H1 (cell line): ENCODE results near the gene KRT9. TPM values are rescaled to one million over a fixed set of nuclear protein-coding genes. Genes with fewer than 3 reads are reported as not detected.
"Not testable (repeated sequence)": the region's sequence is repeated elsewhere in the genome, so short reads cannot be mapped to it uniquely, and the experiment has no call there.

Experiments used
- CTCF ChIA-PET: fragments of 300-600 bp; sonication (Branson Sonifier 250); formaldehyde crosslinking; loops from one replicate; lab custom pipeline; 2021; ENCODE audit not compliant: partially characterized antibody; lab: Charles Lee
- POLR2A ChIA-PET: fragments of 300-600 bp; sonication (Branson Sonifier 250); formaldehyde crosslinking; loops from one replicate; lab custom pipeline; 2021; ENCODE audit warnings: inconsistent platforms; ENCODE audit not compliant: partially characterized antibody; lab: Charles Lee
- DNase-seq, 2 experiments: peaks; one replicate each; pipeline versions ENCODE4 v3.0.0 to v3.0.0-alpha.2; 2010 to 2022; ENCODE audit warnings: low spot score in 2 of 2, low read depth in 1 of 2, mixed read lengths in 1 of 2
- FAIRE-seq: peaks from 2 replicates; lab custom pipeline; 2011; peaks lifted over from hg19 to GRCh38; lab: Jason Lieb, UNC
- H2AFZ ChIP-seq: 2 replicates; pipeline ENCODE4 v1.8.1; 2012; ENCODE audit warnings: low read length, inconsistent platforms
- H2AK5ac ChIP-seq: 2 replicates; pipeline ENCODE4 v1.6.1; 2013; ENCODE audit warnings: low read depth, low read length
- H2BK120ac ChIP-seq: replicated peaks from 2 replicates; pipeline ENCODE3; 2013; ENCODE audit warnings: low read depth, low read length, inconsistent platforms
- H2BK12ac ChIP-seq: 2 replicates; pipeline ENCODE4 v1.6.1; 2013; ENCODE audit warnings: low read depth, low read length
- H2BK15ac ChIP-seq: 2 replicates; pipeline ENCODE4 v1.6.1; 2013; ENCODE audit warnings: low read length
- H2BK20ac ChIP-seq: 2 replicates; pipeline ENCODE4 v1.6.1; 2013; ENCODE audit warnings: low read length
- H2BK5ac ChIP-seq: 2 replicates; pipeline ENCODE4 v1.6.1; 2013; ENCODE audit warnings: low read depth, low read length
- H3K14ac ChIP-seq: 2 replicates; pipeline ENCODE4 v1.6.1; 2013; ENCODE audit warnings: inconsistent platforms; ENCODE audit not compliant: insufficient read length
- H3K18ac ChIP-seq: 2 replicates; pipeline ENCODE4 v1.6.1; 2013; ENCODE audit warnings: low read length; ENCODE audit errors: extremely low read depth
- H3K23ac ChIP-seq: 2 replicates; pipeline ENCODE4 v1.6.1; 2013; ENCODE audit warnings: inconsistent platforms; ENCODE audit not compliant: insufficient read length
- H3K23me2 ChIP-seq: 2 replicates; pipeline ENCODE4 v1.6.1; 2013; ENCODE audit warnings: low read depth, low read length
- H3K27ac ChIP-seq: 2 replicates; pipeline ENCODE4 v1.6.1; 2011; ENCODE audit warnings: low read depth, low read length, inconsistent platforms
- H3K27me3 ChIP-seq, 4 experiments: replicated peaks in 1 of 4; 1 replicate in 1 of 4; 2 replicates in 3 of 4; pipeline versions ENCODE4 v1.6.1 to v1.8.1; 2011 to 2013; ENCODE audit warnings: low read length in 3 of 4, mild to moderate bottlenecking in 3 of 4, inconsistent platforms in 2 of 4, mixed read lengths in 2 of 4, moderate library complexity in 1 of 4; ENCODE audit not compliant: control insufficient read depth in 3 of 4, insufficient read depth in 3 of 4; ENCODE audit errors: extremely low read depth in 1 of 4
- H3K36me3 ChIP-seq, 4 experiments: 2 replicates each; pipeline versions ENCODE4 v1.6.1 to v1.8.1; 2011 to 2013; ENCODE audit warnings: mild to moderate bottlenecking in 4 of 4, low read length in 3 of 4, moderate library complexity in 2 of 4, control low read depth in 1 of 4, inconsistent platforms in 1 of 4; ENCODE audit not compliant: insufficient read depth in 4 of 4, control insufficient read depth in 2 of 4
- H3K4ac ChIP-seq: replicated peaks from 2 replicates; pipeline ENCODE3; 2013; ENCODE audit warnings: low read length, low read depth, mixed read lengths, inconsistent platforms; ENCODE audit not compliant: insufficient read length
- H3K4me1 ChIP-seq, 4 experiments: replicated peaks in 1 of 4; 1 replicate in 1 of 4; 2 replicates in 3 of 4; pipeline versions ENCODE4 v1.6.1 to v1.8.1; 2011 to 2013; ENCODE audit warnings: low read length in 3 of 4, inconsistent platforms in 2 of 4, mixed read lengths in 1 of 4; ENCODE audit not compliant: insufficient read depth in 4 of 4, control insufficient read depth in 3 of 4
- H3K4me2 ChIP-seq, 2 experiments: 2 replicates each; pipeline versions ENCODE4 v1.6.1 to v1.8.1; 2011 to 2013; ENCODE audit warnings: low read depth in 2 of 2, low read length in 2 of 2, control low read depth in 1 of 2, inconsistent platforms in 1 of 2, mild to moderate bottlenecking in 1 of 2; ENCODE audit not compliant: insufficient read depth in 1 of 2
- H3K4me3 ChIP-seq, 4 experiments: fragments of 200-600, 300-600 bp in 1 of 4; sonication (generic), shearing (Covaris generic), sonication (Bioruptor Twin) in 1 of 4; 2 replicates each; pipeline versions ENCODE4 v1.5.1 to v1.8.1; 2011 to 2016; ENCODE audit warnings: low read length in 4 of 4, low read depth in 3 of 4, control low read depth in 2 of 4, inconsistent platforms in 2 of 4, mild to moderate bottlenecking in 2 of 4, mixed read lengths in 1 of 4, moderate library complexity in 1 of 4; ENCODE audit not compliant: insufficient read depth in 2 of 4; ENCODE audit errors: extremely low read depth in 1 of 4
- H3K56ac ChIP-seq: replicated peaks from 2 replicates; pipeline ENCODE3; 2013; ENCODE audit warnings: low read depth, mild to moderate bottlenecking, mixed read lengths, low read length, inconsistent platforms; ENCODE audit not compliant: insufficient read length
- H3K79me1 ChIP-seq: 2 replicates; pipeline ENCODE4 v1.6.1; 2013; ENCODE audit warnings: low read depth, low read length, control low read depth
- H3K79me2 ChIP-seq, 2 experiments: 2 replicates each; pipeline versions ENCODE4 v1.6.1 to v1.8.1; 2012 to 2013; ENCODE audit warnings: low read length in 2 of 2, mild to moderate bottlenecking in 2 of 2, inconsistent platforms in 1 of 2; ENCODE audit not compliant: insufficient read depth in 2 of 2, control insufficient read depth in 1 of 2
- H3K9ac ChIP-seq, 4 experiments: replicated peaks in 1 of 4; 1 replicate in 1 of 4; 2 replicates in 3 of 4; pipeline versions ENCODE4 v1.6.1 to v1.8.1; 2011 to 2013; ENCODE audit warnings: low read depth in 3 of 4, low read length in 3 of 4, control low read depth in 2 of 4, mild to moderate bottlenecking in 2 of 4, moderate library complexity in 2 of 4, inconsistent platforms in 1 of 4; ENCODE audit errors: extremely low read depth in 1 of 4
- H3K9me3 ChIP-seq, 2 experiments: 2 replicates each; pipeline versions ENCODE4 v1.6.1 to v1.8.1; 2012 to 2013; ENCODE audit warnings: mild to moderate bottlenecking in 2 of 2, moderate library complexity in 2 of 2, control low read depth in 1 of 2, inconsistent platforms in 1 of 2, low read depth in 1 of 2, low read length in 1 of 2, mixed read lengths in 1 of 2; ENCODE audit not compliant: insufficient read depth in 2 of 2
- H4K20me1 ChIP-seq, 2 experiments: replicated peaks in 1 of 2; 2 replicates each; pipeline versions ENCODE3 to v1.8.1; 2011 to 2013; ENCODE audit warnings: inconsistent platforms in 2 of 2, low read length in 2 of 2, mild to moderate bottlenecking in 1 of 2; ENCODE audit not compliant: insufficient read depth in 2 of 2, control insufficient read depth in 1 of 2
- H4K5ac ChIP-seq: 2 replicates; pipeline ENCODE4 v1.6.1; 2013; ENCODE audit warnings: low read length, low read depth, mixed read lengths, inconsistent platforms; ENCODE audit not compliant: insufficient read length
- H4K8ac ChIP-seq: 2 replicates; pipeline ENCODE4 v1.8.0; 2013; ENCODE audit warnings: mild to moderate bottlenecking, moderate library complexity, low read length, inconsistent platforms; ENCODE audit not compliant: insufficient read depth; ENCODE audit errors: extremely low read depth
- H4K91ac ChIP-seq: replicated peaks from 2 replicates; pipeline ENCODE3; 2013; ENCODE audit warnings: low read length, mixed read lengths, inconsistent platforms; ENCODE audit not compliant: insufficient read length
- TEAD4 ChIP-seq: IDR thresholded peaks from 2 replicates; pipeline ENCODE4 v1.6.1; 2012; ENCODE audit warnings: low read depth, low read length, inconsistent platforms, mixed read lengths
- WGBS, 2 experiments: shearing (Covaris generic) in 1 of 2; methylation state at CpG; one replicate each; pipeline versions ENCODE4 v1.1.6 to v1.1.7; 2013 to 2015; ENCODE audit warnings: low lambda C conversion rate in 2 of 2, mixed read lengths in 2 of 2, inconsistent platforms in 1 of 2, low coverage in 1 of 2, missing lambda C conversion rate in 1 of 2; ENCODE audit not compliant: insufficient replicate concordance in 2 of 2, insufficient coverage in 1 of 2, insufficient read length in 1 of 2; ENCODE audit errors: extremely low coverage in 1 of 2, missing lambda C conversion rate in 1 of 2; 5-methylcytosine and 5-hydroxymethylcytosine counted together
- polyA plus RNA-seq, 7 experiments: library from polyadenylated mRNA; depleted of rRNA in 3 of 7; stranded (reverse) in 5 of 7; unstranded in 2 of 7; fragments of >200 nt in 5 of 7; fragments of 200-250 nt in 2 of 7; gene quantifications; 1 replicate in 5 of 7; 2 replicates in 1 of 7; 4 replicates in 1 of 7; pipeline versions ENCODE4 v1.2.1 to v1.2.3, GENCODE V29; 2011 to 2013; ENCODE audit warnings: missing spikeins in 2 of 7, mixed read lengths in 2 of 7
- total RNA-seq: library from RNA; stranded (reverse); fragmentation: NEBNext Ultra II Directional; extraction: Animal tissue kit (Norgen Biotek cat#: 25700); gene quantifications from 2 replicates; pipeline ENCODE4 v1.2.1, GENCODE V29; 2021

The KRT9 gene
- total and polyA plus RNA-seq, 2 of the 8 experiments (the other 6 are each of a cell fraction or from before 2014, with no cell fraction given), result not detected

DNA sequence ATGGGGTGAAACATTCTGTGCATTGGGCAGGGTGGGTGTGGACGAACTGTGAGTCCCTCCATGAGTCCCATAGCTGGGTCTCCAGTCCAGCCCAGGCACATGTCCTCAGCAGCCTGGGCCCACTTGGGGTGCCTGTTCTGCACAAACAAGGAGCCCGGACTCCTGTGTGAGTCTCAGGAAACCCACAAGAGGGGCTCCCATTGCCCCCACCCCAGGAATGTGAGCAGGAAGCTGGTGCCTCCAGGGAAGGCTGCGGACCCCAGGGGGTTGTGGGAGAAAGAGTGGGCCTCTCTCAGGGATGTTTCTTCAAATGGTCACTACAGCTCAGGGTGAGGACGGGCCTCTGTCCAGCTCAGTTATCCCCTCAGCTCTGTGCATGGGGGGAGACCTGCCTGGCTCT, 44.6 kb upstream of the KRT9 start:
- H3K9ac ChIP-seq, result not testable (repeated sequence)

More for the DNA sequence above, 44.6 kb upstream of the KRT9 start:
- H2BK15ac ChIP-seq, H2BK20ac ChIP-seq, H3K79me2 ChIP-seq, H3K14ac ChIP-seq, H2AK5ac ChIP-seq, H4K20me1 ChIP-seq, POLR2A ChIA-PET, H3K9me3 ChIP-seq, H3K23ac ChIP-seq, H3K4ac ChIP-seq, H3K18ac ChIP-seq, H2BK120ac ChIP-seq, FAIRE-seq, H3K79me1 ChIP-seq, H2AFZ ChIP-seq, H4K91ac ChIP-seq, H3K4me2 ChIP-seq, H2BK12ac ChIP-seq, H3K36me3 ChIP-seq, H2BK5ac ChIP-seq, H3K56ac ChIP-seq, H4K5ac ChIP-seq, H3K27ac ChIP-seq, H3K4me1 ChIP-seq, DNase-seq, H4K8ac ChIP-seq, H3K27me3 ChIP-seq, H3K4me3 ChIP-seq, H3K23me2 ChIP-seq: not testable (repeated sequence)
- WGBS, 2 experiments, result 90% methylated on average over 4 of the region's 4 CpGs; no CpG with 5 or more reads in 1 of the 2 experiments
- CTCF ChIA-PET, result interaction anchor here (0.6 to 1.5 kb wide), 5 partner anchors 13 to 56 kb away, joined by 3 to 6 read pairs (median 4); no protein-coding TSS in a partner anchor
- TF ChIP-seq TEAD4, result peak; percentile 86
